ENCODE data around the gene RAD9A.

GRCh38 chr11:67437082-67437808 is 45.5 kb downstream of the RAD9A start, which contains the start of gene PTPRCAP:
- TF ChIP-seq POLR2A (IDR thresholded peaks at IDR 0.05; ENCODE audit: low read length) (no peak), GATA1 (IDR thresholded peaks at IDR 0.05; ENCODE audit: low read depth, low read length) (no peak)

All from erythroblast (primary cell).